Right lobe of liver (tissue), 4 donors: Measurements from ENCODE around the gene PITX3.

Experiments used
- CTCF ChIP-seq, 4 donors: fragments of 200-600 bp in 3 of 4; fragments of 450-650 bp in 1 of 4; IDR thresholded peaks; one replicate each; pipeline versions ENCODE4 v1.5.1 to v1.8.0; 2016 to 2022; ENCODE audit warnings: antibody characterized with exemption in 4 of 4, mild to moderate bottlenecking in 2 of 4
- POLR2A ChIP-seq: fragments of 450-650 bp; IDR thresholded peaks from one replicate; pipeline ENCODE4 v1.6.1; 2017; ENCODE audit warnings: antibody characterized with exemption, mild to moderate bottlenecking
- donor health status: DM: no; HTN: no; CAD: no.
- donor health status: DM: no; HTN: no; CAD: no.
- donor health status: DM: no; HTN: yes; CAD: no.

- TF ChIP-seq CTCF (IDR thresholded peaks at IDR 0.05) (peak in 3 of 4 donors; percentile 16 to 19 (median 16)), POLR2A (no peak)
These were observed 10.4 kb downstream of the PITX3 start for GRCh38 chr10:102230861-102231356.
